SK-N-DZ (cell line): Measurements from ENCODE around the gene IVD. TPM values are rescaled to one million over a fixed set of nuclear protein-coding genes. Genes with fewer than 3 reads are reported as not detected.

Source experiments
- DNase-seq: peaks from one replicate; pipeline ENCODE4 v3.0.0-alpha.2; 2015; ENCODE audit warnings: low spot score
- polyA plus RNA-seq, 2 experiments: library from polyadenylated mRNA; depleted of rRNA; stranded (reverse); fragments of >200 nt; gene quantifications; 2 replicates each; pipeline ENCODE4 v1.2.3, GENCODE V29; 2014

The IVD gene
- polyA plus RNA-seq (2014; cell fraction: cytosol; rRNA removed): 15.4 and 25.4 TPM in 2 replicates
- polyA plus RNA-seq (2014; cell fraction: nucleus; rRNA removed): 44.9 and 45.8 TPM in 2 replicates

DNA sequence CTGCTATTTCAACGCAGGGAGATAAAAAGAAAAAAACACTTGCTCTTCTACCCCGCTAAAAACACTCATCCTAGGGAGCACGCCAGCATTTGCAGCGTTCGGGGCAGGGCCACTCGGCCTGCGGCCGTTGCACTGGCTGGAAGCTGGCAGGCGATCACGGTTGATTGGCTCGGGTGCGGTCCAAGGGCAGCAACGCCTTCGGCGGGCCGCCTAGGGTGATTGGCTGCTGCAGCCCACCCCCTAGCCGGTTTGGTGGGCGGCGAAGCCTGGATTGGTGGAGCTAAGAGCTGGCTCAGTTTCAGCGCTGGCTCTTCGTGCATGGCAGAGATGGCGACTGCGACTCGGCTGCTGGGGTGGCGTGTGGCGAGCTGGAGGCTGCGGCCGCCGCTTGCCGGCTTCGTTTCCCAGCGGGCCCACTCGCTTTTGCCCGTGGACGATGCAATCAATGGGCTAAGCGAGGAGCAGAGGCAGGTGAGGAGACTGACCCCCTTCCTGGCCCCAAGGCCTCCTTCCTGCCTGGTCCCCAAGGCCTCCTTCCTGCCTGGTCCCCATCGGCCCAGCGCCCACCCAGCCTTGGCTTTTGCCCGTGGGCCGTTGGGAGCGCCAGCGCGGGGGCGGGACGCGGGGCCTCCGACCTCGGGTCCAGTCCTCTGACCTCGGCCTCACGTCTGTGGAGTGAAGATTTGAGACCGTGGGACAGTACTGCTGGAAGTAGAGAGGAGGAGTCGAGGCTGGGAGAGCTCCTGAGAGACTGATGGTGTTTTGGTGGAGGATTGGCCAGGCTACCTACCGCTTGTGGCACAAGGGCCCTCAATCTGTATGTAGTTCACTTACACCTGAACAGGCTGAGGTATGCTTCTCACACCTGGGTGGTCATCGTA lies at the start of gene IVD:
Gene IVD (plus strand): TSS at position 295 of the 881 bp plus-strand sequence. CDS start 33 bp downstream, at position 328.
- peak; percentile 94 for DNase-seq

DNA sequence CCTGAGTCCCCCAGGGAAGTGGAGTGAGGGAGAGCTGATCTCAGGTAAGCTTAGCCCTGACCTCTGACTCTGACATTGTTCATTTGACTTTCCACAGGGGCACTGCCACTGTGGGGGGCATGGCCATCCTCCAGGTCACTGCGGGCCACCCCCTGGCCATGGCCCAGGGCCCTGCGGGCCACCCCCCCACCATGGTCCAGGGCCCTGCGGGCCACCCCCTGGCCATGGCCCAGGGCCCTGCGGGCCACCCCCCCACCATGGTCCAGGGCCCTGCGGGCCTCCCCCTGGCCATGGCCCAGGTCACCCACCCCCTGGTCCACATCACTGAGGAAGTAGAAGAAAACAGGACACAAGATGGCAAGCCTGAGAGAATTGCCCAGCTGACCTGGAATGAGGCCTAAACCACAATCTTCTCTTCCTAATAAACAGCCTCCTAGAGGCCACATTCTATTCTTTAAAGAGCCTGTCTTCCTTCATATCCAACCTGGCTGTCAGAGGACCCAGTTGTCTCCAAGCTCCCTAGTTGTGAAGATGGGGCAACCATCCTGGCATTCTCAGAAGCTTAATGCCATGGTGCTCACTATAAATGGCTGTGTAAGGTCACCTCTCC lies 49.5 kb upstream of the IVD start:
- no peak for DNase-seq

GRCh38 chr15:40357246-40357645 lies 48.3 kb upstream of the IVD start:
- DNase-seq: no peak

GRCh38 chr15:40357723-40358470 lies 47.7 kb upstream of the IVD start, which contains the start of gene DISP2:
Gene DISP2 (plus strand): TSS chr15:40358219. CDS start chr15:40358322, 103 bp downstream.
- DNase-seq: peak; percentile 84

DNA sequence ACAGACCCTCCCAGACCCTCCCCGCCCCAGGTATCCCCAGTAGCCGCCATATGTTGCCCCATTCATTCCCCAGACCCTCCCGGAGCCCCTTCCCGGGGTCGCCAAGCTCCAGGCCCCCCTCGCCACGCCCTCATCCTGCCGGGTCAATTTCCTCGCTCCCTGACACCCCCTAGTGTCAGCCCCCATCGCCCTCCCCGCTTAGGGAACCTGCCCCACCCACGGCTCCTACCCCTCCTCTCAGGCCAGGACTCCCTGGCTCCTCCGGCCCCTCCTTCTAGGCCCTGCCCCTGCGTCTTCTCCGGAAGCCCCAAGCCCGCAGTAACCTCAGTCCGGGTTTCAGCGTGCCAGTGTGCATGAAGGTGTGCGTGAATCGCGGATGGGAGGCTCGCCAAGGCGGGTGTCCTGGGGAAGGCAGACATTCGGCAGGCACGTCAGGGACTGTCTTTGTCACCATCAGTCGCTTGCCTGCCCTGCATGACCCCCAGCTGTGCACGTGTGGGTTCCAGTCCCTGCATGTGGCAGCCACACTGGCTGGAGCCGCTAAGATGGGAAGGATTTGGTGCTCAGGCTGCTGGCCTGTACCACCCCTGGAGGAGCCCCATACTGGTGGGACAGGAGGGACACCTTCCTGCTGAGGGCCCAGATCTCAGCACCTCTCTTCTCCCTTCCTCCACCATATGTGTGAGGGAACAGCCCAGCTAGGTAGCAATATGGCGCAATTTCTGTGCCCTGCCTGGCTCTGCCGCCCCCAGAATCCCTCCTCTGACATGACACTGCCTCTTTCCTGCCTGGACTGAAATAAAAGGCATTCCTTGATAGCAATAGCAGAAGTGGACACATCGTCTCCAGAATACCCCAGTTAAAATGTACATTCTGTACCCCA lies 46.9 kb upstream of the IVD start:
- peak; percentile 65 for DNase-seq

DNA sequence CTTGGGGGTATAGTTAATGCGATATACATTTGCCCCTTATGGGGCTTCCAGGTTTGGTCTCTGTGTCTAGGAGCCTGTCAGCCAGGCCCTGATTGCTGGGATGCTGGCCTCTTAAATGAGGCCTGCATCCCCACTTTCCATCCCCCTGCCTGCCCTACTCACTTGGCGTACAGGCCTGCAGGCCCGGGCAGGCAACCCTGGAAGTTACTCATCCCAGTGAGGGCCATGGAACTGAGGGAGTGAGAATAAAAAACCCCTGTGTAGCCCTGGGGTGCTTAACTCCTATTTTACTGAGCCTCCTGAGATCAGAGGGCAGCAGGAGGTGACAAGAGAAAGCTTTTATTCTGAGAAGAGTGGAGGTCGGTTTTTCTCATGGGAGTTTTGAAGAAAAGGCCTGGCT lies 45.6 kb upstream of the IVD start:
- DNase-seq: no peak

DNA sequence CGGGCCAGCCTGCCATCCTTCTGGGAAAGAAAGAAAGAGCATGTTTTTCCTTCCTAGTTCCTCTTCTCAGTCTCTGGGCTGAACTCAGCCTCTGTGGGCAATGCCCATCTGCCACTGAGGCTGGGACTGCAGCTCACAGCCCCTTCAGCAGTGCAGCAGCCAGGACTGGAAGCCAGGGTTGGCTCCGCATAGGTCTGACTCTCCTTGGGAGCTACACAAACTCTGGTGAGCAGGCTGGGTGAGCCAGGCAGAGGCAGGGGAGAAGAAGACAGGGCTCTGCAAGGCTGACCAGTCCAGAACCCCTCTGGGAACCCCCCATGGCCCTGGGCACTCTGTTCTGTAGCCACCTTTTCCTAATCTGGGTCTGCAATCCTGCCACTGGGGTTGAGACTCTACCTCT lies 44.0 kb upstream of the IVD start:
- DNase-seq: no peak

GRCh38 chr15:40363611-40364010 lies 42.0 kb upstream of the IVD start:
- DNase-seq: no peak

- no peak for DNase-seq
Measured at GRCh38 chr15:40364251-40364650, 41.3 kb upstream of the IVD start.

GRCh38 chr15:40365016-40365415 lies 40.6 kb upstream of the IVD start:
- DNase-seq: no peak

- DNase-seq: no peak
Measured at GRCh38 chr15:40365624-40366456, 39.8 kb upstream of the IVD start.

- DNase-seq: no peak
Measured at GRCh38 chr15:40366457-40367370, 38.9 kb upstream of the IVD start.

DNA sequence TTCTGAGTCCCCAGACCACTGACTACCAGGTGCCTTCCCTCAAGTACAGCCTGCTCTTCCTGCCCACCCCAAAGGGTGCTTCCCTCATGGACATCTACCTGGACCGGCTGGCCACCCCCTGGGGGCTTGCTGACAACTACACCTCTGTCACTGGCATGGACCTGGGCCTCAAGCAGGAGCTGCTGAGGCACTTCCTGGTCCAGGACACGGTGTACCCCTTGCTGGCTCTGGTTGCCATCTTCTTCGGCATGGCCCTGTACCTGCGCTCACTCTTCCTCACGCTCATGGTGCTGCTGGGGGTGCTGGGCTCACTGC lies 38.3 kb upstream of the IVD start:
- no peak for DNase-seq

GRCh38 chr15:40367686-40368611 lies 37.6 kb upstream of the IVD start:
- DNase-seq: peak; percentile 75

DNA sequence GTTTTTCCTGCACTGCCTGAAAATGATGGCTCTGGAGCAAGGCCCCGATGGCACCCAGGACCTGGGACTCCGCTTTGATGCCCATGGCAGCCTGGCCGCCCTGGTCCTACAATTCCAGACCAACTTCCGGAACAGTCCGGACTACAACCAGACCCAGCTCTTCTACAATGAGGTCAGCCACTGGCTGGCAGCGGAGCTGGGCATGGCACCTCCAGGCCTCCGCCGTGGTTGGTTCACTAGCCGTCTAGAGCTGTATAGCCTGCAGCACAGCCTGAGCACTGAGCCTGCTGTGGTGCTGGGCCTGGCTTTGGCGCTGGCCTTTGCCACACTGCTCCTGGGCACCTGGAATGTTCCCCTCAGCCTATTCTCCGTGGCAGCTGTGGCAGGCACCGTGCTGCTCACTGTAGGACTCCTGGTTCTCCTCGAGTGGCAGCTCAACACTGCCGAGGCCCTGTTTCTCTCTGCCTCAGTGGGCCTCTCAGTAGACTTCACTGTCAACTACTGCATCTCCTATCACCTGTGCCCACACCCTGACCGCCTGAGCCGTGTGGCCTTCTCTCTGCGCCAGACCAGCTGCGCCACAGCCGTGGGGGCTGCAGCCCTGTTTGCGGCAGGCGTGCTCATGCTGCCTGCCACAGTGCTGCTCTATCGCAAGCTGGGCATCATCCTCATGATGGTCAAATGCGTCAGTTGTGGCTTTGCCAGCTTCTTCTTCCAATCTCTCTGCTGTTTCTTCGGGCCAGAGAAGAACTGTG lies 36.7 kb upstream of the IVD start:
- DNase-seq: no peak

DNA sequence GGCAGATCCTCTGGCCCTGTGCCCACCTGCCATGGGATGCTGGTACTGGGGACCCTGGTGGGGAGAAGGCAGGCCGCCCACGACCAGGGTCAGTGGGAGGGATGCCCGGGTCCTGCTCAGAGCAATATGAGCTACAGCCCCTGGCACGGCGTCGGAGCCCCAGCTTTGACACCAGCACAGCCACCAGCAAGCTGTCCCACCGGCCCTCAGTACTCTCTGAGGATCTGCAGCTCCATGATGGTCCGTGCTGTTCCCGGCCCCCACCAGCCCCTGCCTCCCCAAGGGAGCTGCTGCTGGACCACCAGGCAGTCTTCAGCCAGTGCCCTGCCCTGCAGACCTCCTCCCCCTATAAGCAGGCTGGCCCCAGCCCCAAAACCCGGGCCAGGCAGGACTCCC lies 36.1 kb upstream of the IVD start:
- DNase-seq: no peak

GRCh38 chr15:40369971-40370370 lies 35.6 kb upstream of the IVD start:
- no peak for DNase-seq
